HEK293T (cell line): ENCODE results near the gene MRPS34.

Source experiments
- ARNT ChIP-seq: fragments of 450-650 bp; IDR thresholded peaks from 2 replicates; pipeline ENCODE4 v1.6.1; 2017; ENCODE audit warnings: mild to moderate bottlenecking
- BHLHE40 ChIP-seq: fragments of 450-650 bp; IDR thresholded peaks from 2 replicates; pipeline ENCODE4 v1.6.1; 2016; ENCODE audit warnings: mild to moderate bottlenecking, moderate library complexity, borderline replicate concordance
- CTBP1 ChIP-seq: fragments of 450-650 bp; IDR thresholded peaks from 2 replicates; pipeline ENCODE4 v1.6.1; 2016; ENCODE audit warnings: borderline replicate concordance
- FOXK2 ChIP-seq: fragments of 450-650 bp; IDR thresholded peaks from 2 replicates; pipeline ENCODE4 v1.6.1; 2016; ENCODE audit warnings: mild to moderate bottlenecking
- FOXM1 ChIP-seq: fragments of 450-650 bp; IDR thresholded peaks from 2 replicates; pipeline ENCODE4 v1.6.1; 2017; ENCODE audit warnings: mild to moderate bottlenecking, borderline replicate concordance
- HDGF ChIP-seq: fragments of 450-650 bp; IDR thresholded peaks from 2 replicates; pipeline ENCODE4 v1.6.1; 2017; ENCODE audit warnings: antibody characterized with exemption, borderline replicate concordance
- SP1 ChIP-seq: fragments of 450-650 bp; IDR thresholded peaks from 2 replicates; pipeline ENCODE4 v1.6.1; 2017
- SUZ12 ChIP-seq: fragments of 450-650 bp; IDR thresholded peaks from 2 replicates; pipeline ENCODE4 v1.6.1; 2016; ENCODE audit warnings: mild to moderate bottlenecking
- ZNF384 ChIP-seq: fragments of 450-650 bp; IDR thresholded peaks from 2 replicates; pipeline ENCODE4 v1.6.1; 2016

DNA sequence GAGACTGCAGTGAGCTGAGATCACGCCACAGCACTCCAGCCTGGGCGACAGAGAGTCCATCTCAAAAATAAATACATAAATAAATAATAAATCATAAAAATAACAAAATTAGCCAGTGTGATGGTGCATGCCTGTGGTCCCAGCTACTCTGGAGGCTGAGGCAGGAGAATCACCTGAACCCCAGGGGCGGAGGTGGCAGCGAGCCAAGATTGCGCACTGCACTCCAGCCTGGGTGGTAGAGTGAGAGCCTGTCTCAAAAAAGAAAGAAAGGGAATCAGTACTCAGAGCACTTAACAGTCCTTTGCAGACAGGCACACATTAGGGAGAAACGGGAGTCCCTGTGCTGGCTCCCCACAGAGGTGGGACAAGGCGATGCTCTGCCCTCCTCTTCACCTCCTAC, 41.9 kb downstream of the MRPS34 start:
- TF ChIP-seq ZNF384, result no peak
- TF ChIP-seq HDGF, result no peak
- no peak for TF ChIP-seq SP1
- TF ChIP-seq BHLHE40, result no peak
- no peak for TF ChIP-seq ARNT
- TF ChIP-seq FOXK2, result no peak
- TF ChIP-seq CTBP1, result no peak
- TF ChIP-seq SUZ12, result no peak
- no peak for TF ChIP-seq FOXM1
